CD8-positive, alpha-beta memory T cell (primary cell): ENCODE data around the gene EPHB4. TPM values are rescaled to one million over a fixed set of nuclear protein-coding genes. Genes with fewer than 3 reads are reported as not detected.
"Not testable (repeated sequence)": the region's sequence is repeated elsewhere in the genome, so short reads cannot be mapped to it uniquely, and the experiment has no call there.

Experiments
- CTCF ChIA-PET: fragments of 350-600 bp; sonication (Branson Sonifier 250); formaldehyde crosslinking; loops from one replicate; lab custom pipeline; 2021; ENCODE audit warnings: antibody characterized with exemption; lab: Charles Lee
- POLR2A ChIA-PET: fragments of 350-600 bp; sonication (Branson Sonifier 250); formaldehyde crosslinking; loops from one replicate; lab custom pipeline; 2021; ENCODE audit warnings: antibody characterized with exemption; lab: Charles Lee
- DNase-seq, 5 donors: peaks; one replicate each; pipeline versions ENCODE4 v3.0.0 to v3.0.0-alpha.2; 2020 to 2022; ENCODE audit warnings: mixed read lengths in 1 of 5
- H3K27ac ChIP-seq: one replicate; pipeline ENCODE4 v1.7.0; 2013; ENCODE audit warnings: low read depth, mild to moderate bottlenecking, low read length, moderate library complexity
- H3K27me3 ChIP-seq: 2 replicates; pipeline ENCODE4 v1.7.0; 2013; ENCODE audit warnings: low read length, mild to moderate bottlenecking; ENCODE audit not compliant: insufficient read depth, poor library complexity, severe bottlenecking
- H3K36me3 ChIP-seq: 2 replicates; pipeline ENCODE4 v1.7.0; 2013; ENCODE audit warnings: mild to moderate bottlenecking, low read length, moderate library complexity; ENCODE audit not compliant: insufficient read depth
- H3K4me1 ChIP-seq: 2 replicates; pipeline ENCODE4 v1.7.0; 2013; ENCODE audit warnings: mild to moderate bottlenecking, low read length, moderate library complexity; ENCODE audit not compliant: insufficient read depth
- H3K4me3 ChIP-seq: 2 replicates; pipeline ENCODE4 v1.7.0; 2013; ENCODE audit warnings: mild to moderate bottlenecking, low read length
- H3K9me3 ChIP-seq: 2 replicates; pipeline ENCODE4 v1.7.0; 2013; ENCODE audit warnings: mild to moderate bottlenecking, low read length
- H3K27ac Mint-ChIP-seq, 8 donors: one replicate each; pipeline ENCODE4 v1.8.0; 2020 to 2021; ENCODE audit warnings: mixed read lengths in 8 of 8, mild to moderate bottlenecking in 6 of 8, inconsistent platforms in 3 of 8, moderate library complexity in 3 of 8
- H3K27me3 Mint-ChIP-seq, 2 donors: one replicate each; pipeline ENCODE4 v1.8.0; 2020 to 2021; ENCODE audit warnings: mixed read lengths in 2 of 2, mild to moderate bottlenecking in 1 of 2, moderate library complexity in 1 of 2
- H3K36me3 Mint-ChIP-seq, 3 donors: one replicate each; pipeline ENCODE4 v1.8.0; 2020 to 2021; ENCODE audit warnings: mixed read lengths in 3 of 3, inconsistent platforms in 1 of 3, mild to moderate bottlenecking in 1 of 3
- H3K4me1 Mint-ChIP-seq, 3 donors: one replicate each; pipeline ENCODE4 v1.8.0; 2020 to 2021; ENCODE audit warnings: mixed read lengths in 3 of 3, inconsistent platforms in 1 of 3, mild to moderate bottlenecking in 1 of 3
- H3K4me3 Mint-ChIP-seq, 7 donors: one replicate each; pipeline ENCODE4 v1.8.0; 2020 to 2021; ENCODE audit warnings: mixed read lengths in 7 of 7, mild to moderate bottlenecking in 6 of 7, moderate library complexity in 4 of 7, inconsistent platforms in 2 of 7
- H3K9me3 Mint-ChIP-seq, 5 donors: one replicate each; pipeline ENCODE4 v1.8.0; 2020 to 2022; ENCODE audit warnings: mixed read lengths in 5 of 5, mild to moderate bottlenecking in 3 of 5, moderate library complexity in 2 of 5, inconsistent platforms in 1 of 5
- polyA plus RNA-seq: library from polyadenylated mRNA; unstranded; fragments of 300-500 nt; fragmentation: Illumina TruSeq; gene quantifications from one replicate; pipeline ENCODE4 v1.2.3, GENCODE V29; 2021
- total RNA-seq, 2 experiments: library from RNA; stranded (reverse); gene quantifications; one replicate each; pipeline ENCODE4 v1.2.3, GENCODE V29; 2021

EPHB4 gene
- total and polyA plus RNA-seq, 3 experiments from 2014 or later: 2.5 to 2.9 TPM; not detected in 1

GRCh38 chr7:100823140-100823525, 4.2 kb downstream of the EPHB4 start:
- ChIA-PET POLR2A (no interaction called here), CTCF (no interaction called here)
- peaks cover 13 to 20% (median 20%) of the 10 kb centered on the region in 3 donors for H3K4me1 Mint-ChIP-seq
- DNase-seq: no peak
- H3K4me3 ChIP-seq: no peak overlapping the region
- no peak overlapping the region for H3K4me3 Mint-ChIP-seq
- H3K27me3 ChIP-seq: peaks cover 13% of the 10 kb centered on the region
- peaks cover 0 to 3% (median 2%) of the 10 kb centered on the region in 3 donors for H3K36me3 Mint-ChIP-seq
- H3K9me3 Mint-ChIP-seq: peaks cover 0 to 2% (median 0%) of the 10 kb centered on the region in 5 donors
- H3K27me3 Mint-ChIP-seq: peaks cover 26 to 37% of the 10 kb centered on the region in 2 donors
- no peak overlapping the region for H3K27ac ChIP-seq
- no peaks in the 10 kb centered on the region for H3K9me3 ChIP-seq
- H3K4me1 ChIP-seq: peaks cover 7% of the 10 kb centered on the region
- H3K36me3 ChIP-seq: no peaks in the 10 kb centered on the region
- no peak overlapping the region for H3K27ac Mint-ChIP-seq

- Histone ChIP-seq H3K4me3 (no peak overlapping the region), H3K27me3 (peaks cover 6% of the 10 kb centered on the region), H3K36me3 (no peaks in the 10 kb centered on the region), H3K27ac (no peak overlapping the region), H3K9me3 (no peaks in the 10 kb centered on the region), H3K4me1 (peaks cover under 1% of the 10 kb centered on the region)
- no peak for DNase-seq
- Mint-ChIP-seq H3K27me3 (peaks cover 21 to 32% of the 10 kb centered on the region in 2 donors), H3K36me3 (peaks cover 0 to 2% (median 0%) of the 10 kb centered on the region in 3 donors), H3K4me3 (no peak overlapping the region), H3K4me1 (peaks cover 9 to 15% (median 14%) of the 10 kb centered on the region in 3 donors), H3K9me3 (peaks cover 0 to 2% (median 0%) of the 10 kb centered on the region in 5 donors), H3K27ac (no peak overlapping the region)
- ChIA-PET CTCF (interaction anchor here (0.7 kb wide), 1 partner anchor 259 kb away, joined by 3 read pairs; no protein-coding TSS in a partner anchor), POLR2A (no interaction called here)
These were observed 4.8 kb downstream of the EPHB4 start for GRCh38 chr7:100822236-100823139.

DNA sequence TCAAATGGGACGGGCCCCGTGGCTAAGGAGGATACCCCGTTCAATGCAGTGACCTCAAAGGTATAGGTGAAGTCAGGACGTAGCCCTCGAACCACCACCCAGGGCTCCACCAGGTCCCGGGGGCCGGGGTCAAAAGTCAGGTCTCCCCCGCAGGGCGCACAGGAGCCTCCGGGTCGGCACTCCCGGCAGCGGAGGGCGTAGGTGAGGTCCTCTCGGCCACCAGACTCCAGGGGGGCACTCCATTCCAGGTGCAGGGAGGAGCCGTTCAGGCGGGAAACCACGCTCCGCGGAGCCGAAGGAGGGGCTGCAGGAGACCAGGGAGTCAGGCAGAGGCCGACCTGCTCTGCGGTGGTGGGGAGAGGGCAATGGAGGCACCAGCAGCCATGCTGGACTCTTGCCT, 7.7 kb downstream of the EPHB4 start:
- no peak overlapping the region for H3K27ac Mint-ChIP-seq
- H3K4me1 Mint-ChIP-seq: no peaks in the 10 kb centered on the region
- Histone ChIP-seq H3K9me3 (no peaks in the 10 kb centered on the region), H3K4me1 (no peaks in the 10 kb centered on the region), H3K27me3 (no peaks in the 10 kb centered on the region), H3K4me3 (no peak overlapping the region), H3K36me3 (no peaks in the 10 kb centered on the region), H3K27ac (no peak overlapping the region)
- peaks cover 9 to 12% of the 10 kb centered on the region in 2 donors for H3K27me3 Mint-ChIP-seq
- CTCF ChIA-PET: no interaction called here
- no peaks in the 10 kb centered on the region for H3K36me3 Mint-ChIP-seq
- no peak overlapping the region for H3K4me3 Mint-ChIP-seq
- no peak for DNase-seq
- no peaks in the 10 kb centered on the region for H3K9me3 Mint-ChIP-seq
- POLR2A ChIA-PET: no interaction called here

GRCh38 chr7:100818825-100819224, 8.5 kb downstream of the EPHB4 start:
- Histone ChIP-seq H3K4me1 (no peaks in the 10 kb centered on the region), H3K9me3 (no peaks in the 10 kb centered on the region), H3K36me3 (no peaks in the 10 kb centered on the region), H3K4me3 (no peak overlapping the region), H3K27ac (no peak overlapping the region), H3K27me3 (no peaks in the 10 kb centered on the region)
- H3K36me3 Mint-ChIP-seq: no peaks in the 10 kb centered on the region
- CTCF ChIA-PET: no interaction called here
- DNase-seq: no peak
- no peaks in the 10 kb centered on the region for H3K9me3 Mint-ChIP-seq
- peaks cover 3 to 4% of the 10 kb centered on the region in 2 donors for H3K27me3 Mint-ChIP-seq
- H3K27ac Mint-ChIP-seq: no peak overlapping the region
- H3K4me1 Mint-ChIP-seq: no peaks in the 10 kb centered on the region
- H3K4me3 Mint-ChIP-seq: no peak overlapping the region
- POLR2A ChIA-PET: no interaction called here

- H3K9me3 ChIP-seq: no peaks in the 10 kb centered on the region
- Mint-ChIP-seq H3K27me3 (peaks cover 0 to 3% of the 10 kb centered on the region in 2 donors), H3K4me3 (no peak overlapping the region), H3K36me3 (no peaks in the 10 kb centered on the region), H3K27ac (no peak overlapping the region), H3K4me1 (no peaks in the 10 kb centered on the region), H3K9me3 (no peaks in the 10 kb centered on the region)
- no peak overlapping the region for H3K4me3 ChIP-seq
- H3K27me3 ChIP-seq: no peaks in the 10 kb centered on the region
- DNase-seq: no peak
- no peaks in the 10 kb centered on the region for H3K4me1 ChIP-seq
- H3K36me3 ChIP-seq: no peaks in the 10 kb centered on the region
- ChIA-PET POLR2A (no interaction called here), CTCF (no interaction called here)
- no peak overlapping the region for H3K27ac ChIP-seq
These were observed 9.0 kb downstream of the EPHB4 start for GRCh38 chr7:100818366-100818765.

- Mint-ChIP-seq H3K27ac (no peak overlapping the region), H3K36me3 (peaks cover 0 to 1% (median 0%) of the 10 kb centered on the region in 3 donors), H3K9me3 (no peaks in the 10 kb centered on the region), H3K27me3 (no peaks in the 10 kb centered on the region), H3K4me3 (no peak overlapping the region), H3K4me1 (no peaks in the 10 kb centered on the region)
- POLR2A ChIA-PET: interaction anchor here (0.7 kb wide), 1 partner anchor 352 kb away, joined by 3 read pairs; no protein-coding TSS in a partner anchor
- H3K27ac ChIP-seq: no peak overlapping the region
- no peak for DNase-seq
- no peaks in the 10 kb centered on the region for H3K27me3 ChIP-seq
- CTCF ChIA-PET: interaction anchor here (0.7 to 1.5 kb wide), 2 partner anchors 11 to 360 kb away, joined by 3 to 5 read pairs; no protein-coding TSS in a partner anchor
- no peaks in the 10 kb centered on the region for H3K4me1 ChIP-seq
- no peak overlapping the region for H3K4me3 ChIP-seq
- no peaks in the 10 kb centered on the region for H3K9me3 ChIP-seq
- H3K36me3 ChIP-seq: no peaks in the 10 kb centered on the region
These were observed 10.2 kb downstream of the EPHB4 start for GRCh38 chr7:100817097-100817496.

- not testable (repeated sequence) for H3K36me3 Mint-ChIP-seq, H3K4me1 ChIP-seq, H3K27ac ChIP-seq, H3K27me3 Mint-ChIP-seq, DNase-seq, H3K36me3 ChIP-seq, H3K4me3 Mint-ChIP-seq, H3K4me3 ChIP-seq, H3K27me3 ChIP-seq, H3K9me3 ChIP-seq, H3K27ac Mint-ChIP-seq, H3K4me1 Mint-ChIP-seq, H3K9me3 Mint-ChIP-seq
- POLR2A ChIA-PET: interaction anchor here (0.7 kb wide), 1 partner anchor 566 kb away, joined by 3 read pairs; no protein-coding TSS in a partner anchor
- CTCF ChIA-PET: interaction anchor here (1.0 to 1.5 kb wide), 2 partner anchors 10 to 16 kb away, joined by 3 to 5 read pairs; no protein-coding TSS in a partner anchor
These were observed 10.8 kb downstream of the EPHB4 start for GRCh38 chr7:100816515-100816914.

DNA sequence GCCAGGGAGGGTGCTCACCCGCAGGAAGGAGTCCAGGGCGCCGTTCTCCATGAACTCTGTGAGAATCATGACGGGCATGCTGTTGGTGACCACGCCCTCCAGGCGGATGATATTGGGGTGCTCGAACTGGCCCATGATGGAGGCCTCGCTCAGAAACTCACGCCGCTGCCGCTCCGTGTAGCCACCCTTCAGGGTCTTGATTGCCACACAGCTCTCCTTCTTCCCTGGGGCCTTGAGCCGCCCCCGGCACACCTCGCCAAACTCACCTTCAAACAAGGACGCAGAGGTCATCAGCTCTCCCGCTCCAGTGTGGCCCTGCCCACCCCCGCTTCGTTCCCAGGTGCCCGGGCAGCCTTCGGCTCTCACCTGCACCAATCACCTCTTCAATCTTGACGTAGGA, 14.6 kb downstream of the EPHB4 start:
- Histone ChIP-seq H3K27me3 (no peaks in the 10 kb centered on the region), H3K27ac (no peak overlapping the region), H3K9me3 (no peaks in the 10 kb centered on the region), H3K36me3 (no peaks in the 10 kb centered on the region), H3K4me1 (no peaks in the 10 kb centered on the region), H3K4me3 (no peak overlapping the region)
- no peaks in the 10 kb centered on the region for H3K4me1 Mint-ChIP-seq
- H3K4me3 Mint-ChIP-seq: no peak overlapping the region
- no peak for DNase-seq
- no peak overlapping the region for H3K27ac Mint-ChIP-seq
- POLR2A ChIA-PET: no interaction called here
- peaks cover 0 to 3% (median 1%) of the 10 kb centered on the region in 3 donors for H3K36me3 Mint-ChIP-seq
- CTCF ChIA-PET: no interaction called here
- H3K9me3 Mint-ChIP-seq: no peaks in the 10 kb centered on the region
- H3K27me3 Mint-ChIP-seq: no peaks in the 10 kb centered on the region
